K562 (cell line): Measurements from ENCODE around the gene OSTF1. TPM values are rescaled to one million over a fixed set of nuclear protein-coding genes. Genes with fewer than 3 reads are reported as not detected.

Source experiments
- ARHGAP35 ChIP-seq: fragments of 450-650 bp; IDR thresholded peaks from 2 replicates; pipeline ENCODE4 v1.6.1; 2018; ENCODE audit not compliant: partially characterized antibody
- CHD1 ChIP-seq: fragments of 200-600 bp; sonication (generic); IDR thresholded peaks from one replicate; pipeline ENCODE4 v1.6.1; 2012; ENCODE audit warnings: mild to moderate bottlenecking, moderate library complexity, low read length, inconsistent platforms
- CSDE1 ChIP-seq, 2 experiments: fragments of 450-650 bp; IDR thresholded peaks; 2 replicates each; pipeline ENCODE4 v1.6.1; 2016; ENCODE audit warnings: mild to moderate bottlenecking in 1 of 2
- DPF2 ChIP-seq: fragments of 450-650 bp; IDR thresholded peaks from 2 replicates; pipeline ENCODE4 v1.6.1; 2016
- ETV6 ChIP-seq, 3 experiments: fragments of 150-350 bp in 1 of 3; sonication (generic) in 1 of 3; formaldehyde crosslinking in 1 of 3; IDR thresholded peaks; 2 replicates each; pipeline versions ENCODE4 v1.6.1 to v1.8.0; 2014 to 2022; ENCODE audit warnings: borderline replicate concordance in 2 of 3, low read depth in 2 of 3, antibody characterized with exemption in 1 of 3, low read length in 1 of 3, mild to moderate bottlenecking in 1 of 3, missing genetic modification reagents in 1 of 3
- FOXK2 ChIP-seq, 2 experiments: fragments of 450-650 bp; IDR thresholded peaks in 1 of 2; conservative IDR thresholded peaks in 1 of 2; 2 replicates each; pipeline ENCODE4 v1.6.1; 2016; ENCODE audit warnings: low read depth in 2 of 2, mild to moderate bottlenecking in 1 of 2
- HDAC1 ChIP-seq, 2 experiments: fragments of 450-650 bp; IDR thresholded peaks; 2 replicates each; pipeline ENCODE4 v1.6.1; 2016 to 2017; ENCODE audit warnings: inconsistent platforms in 1 of 2, mild to moderate bottlenecking in 1 of 2, moderate library complexity in 1 of 2
- HNRNPL ChIP-seq: fragments of 200-400 bp; formaldehyde crosslinking; IDR thresholded peaks from 2 replicates; pipeline ENCODE4 v1.6.1; 2017; ENCODE audit warnings: low read depth, mild to moderate bottlenecking, low read length
- KDM5B ChIP-seq: fragments of 200-600 bp; sonication (generic); IDR thresholded peaks from 2 replicates; pipeline ENCODE4 v1.6.1; 2012; ENCODE audit warnings: low read depth, mild to moderate bottlenecking, moderate library complexity, low read length, control low read depth, inconsistent platforms; ENCODE audit not compliant: insufficient replicate concordance
- PKNOX1 ChIP-seq: fragments of 450-650 bp; IDR thresholded peaks from 2 replicates; pipeline ENCODE4 v1.6.1; 2016
- POLR3G ChIP-seq: IDR thresholded peaks from 2 replicates; pipeline ENCODE4 v1.6.1; 2011; ENCODE audit not compliant: insufficient read length, insufficient replicate concordance; ENCODE audit errors: extremely low read depth
- RBFOX2 ChIP-seq: fragments of 200-400 bp; formaldehyde crosslinking; IDR thresholded peaks from 2 replicates; pipeline ENCODE4 v1.6.1; 2017; ENCODE audit warnings: low read depth, mild to moderate bottlenecking, low read length, moderate library complexity
- SAP30 ChIP-seq: fragments of 200-600 bp; sonication (generic); IDR thresholded peaks from 2 replicates; pipeline ENCODE4 v1.6.1; 2012; ENCODE audit warnings: borderline replicate concordance, low read depth, mild to moderate bottlenecking, moderate library complexity, low read length, control low read depth, inconsistent platforms; ENCODE audit not compliant: insufficient read depth, poor library complexity, severe bottlenecking
- SIRT6 ChIP-seq: IDR thresholded peaks from one replicate; pipeline ENCODE4 v1.6.1; 2012; ENCODE audit warnings: low read depth, mild to moderate bottlenecking, control low read depth, inconsistent platforms, low read length, moderate library complexity
- SMARCB1 ChIP-seq: IDR thresholded peaks from 2 replicates; pipeline ENCODE4 v1.6.1; 2011; ENCODE audit warnings: improper control_type of control experiment, low read depth; ENCODE audit not compliant: insufficient read length
- SMARCC2 ChIP-seq: fragments of 450-650 bp; IDR thresholded peaks from 2 replicates; pipeline ENCODE4 v1.6.1; 2017; ENCODE audit warnings: antibody characterized with exemption, moderate library complexity, mild to moderate bottlenecking, low read depth
- SMARCE1 ChIP-seq: fragments of 450-650 bp; IDR thresholded peaks from 2 replicates; pipeline ENCODE4 v1.7.1; 2016; ENCODE audit warnings: mild to moderate bottlenecking
- SPI1 ChIP-seq: IDR thresholded peaks from 2 replicates; pipeline ENCODE4 v1.6.1; 2011; ENCODE audit warnings: low read depth, low read length, control low read depth, borderline replicate concordance
- polyA plus RNA-seq, 8 experiments: library from polyadenylated mRNA; depleted of rRNA in 4 of 8; stranded (reverse) in 5 of 8; unstranded in 3 of 8; fragments of >200 nt; fragmentation: Nextera tagmentation in 2 of 8; fragmentation: Illumina TruSeq in 1 of 8; extraction: Ambion mirVana in 2 of 8; extraction: Trizol in 1 of 8; gene quantifications; 2 replicates each; pipeline versions ENCODE4 v1.2.1 to v1.2.3, GENCODE V29; 2011 to 2014; ENCODE audit warnings: inconsistent platforms in 1 of 8, missing spikeins in 1 of 8
- total RNA-seq, 7 experiments: library from RNA; depleted of rRNA in 6 of 7; stranded (reverse); fragments of >200 nt in 6 of 7; fragmentation: Illumina TruSeq in 2 of 7; extraction: Trizol in 2 of 7; gene quantifications; 2 replicates each; pipeline versions ENCODE4 v1.2.1 to v1.2.3, GENCODE V29; 2011 to 2021; ENCODE audit warnings: low replicate concordance in 1 of 7
- TF ChIP-seq, protein P1 (sequence below): sonication (generic); formaldehyde crosslinking; IDR thresholded peaks from 2 replicates; pipeline ENCODE4 v1.8.0; 2022; ENCODE audit warnings: missing genetic modification reagents, mild to moderate bottlenecking, moderate library complexity, borderline replicate concordance
- TF ChIP-seq, protein P2 (sequence below): sonication (generic); formaldehyde crosslinking; IDR thresholded peaks from 2 replicates; pipeline ENCODE4 v1.9.0; 2022; ENCODE audit warnings: mild to moderate bottlenecking, missing genetic modification reagents

OSTF1 gene
- total and polyA plus RNA-seq, 9 of the 15 experiments (the other 6 are each of a cell fraction or from before 2014, with no cell fraction given), result 15.0 to 37.3 (median 23.0) TPM

GRCh38 chr9:75088646-75089372 lies 495 bp downstream of the OSTF1 start (continued):
- TF ChIP-seq HNRNPL (no peak), CSDE1 (IDR thresholded peaks at IDR 0.05) (no peak), ETV6 (IDR thresholded peaks at IDR 0.05; ENCODE audit: borderline replicate concordance in 1 of 2, low read depth in 2 of 2, low read length in 1 of 2) (0 out of 4 replicates have a peak, but pooled peaks of 1 of the 2 experiments have one; percentile 43), ETV6 (CRISPR knock-in tag; IDR thresholded peaks at IDR 0.05; ENCODE audit: borderline replicate concordance) (no peak), SMARCB1 (no peak), KDM5B (peak; percentile 14), SMARCE1 (peak; percentile 21; the same call in 1 of the 2 replicates), POLR3G (no peak), RBFOX2 (peak; percentile 63), PKNOX1 (peak; percentile 67), FOXK2 (conservative IDR thresholded peaks at IDR 0.05 in 1 of 2, IDR thresholded peaks at IDR 0.05 in 1 of 2; ENCODE audit: low read depth in 2 of 2) (0 out of 4 replicates have a peak, but pooled peaks of 1 of the 2 experiments have one; percentile 15), HDAC1 (IDR thresholded peaks at IDR 0.05) (0 out of 4 replicates have a peak, but pooled peaks of 1 of the 2 experiments have one; percentile 9), CHD1 (peak; percentile 58), SMARCC2 (no peak), SAP30 (peak; percentile 55), ARHGAP35 (no peak), SPI1 (peak; percentile 100), DPF2 (0 out of 2 replicates have a peak, but pooled peaks have one; percentile 27), SIRT6 (no peak)
- TF ChIP-seq, protein P1, sequence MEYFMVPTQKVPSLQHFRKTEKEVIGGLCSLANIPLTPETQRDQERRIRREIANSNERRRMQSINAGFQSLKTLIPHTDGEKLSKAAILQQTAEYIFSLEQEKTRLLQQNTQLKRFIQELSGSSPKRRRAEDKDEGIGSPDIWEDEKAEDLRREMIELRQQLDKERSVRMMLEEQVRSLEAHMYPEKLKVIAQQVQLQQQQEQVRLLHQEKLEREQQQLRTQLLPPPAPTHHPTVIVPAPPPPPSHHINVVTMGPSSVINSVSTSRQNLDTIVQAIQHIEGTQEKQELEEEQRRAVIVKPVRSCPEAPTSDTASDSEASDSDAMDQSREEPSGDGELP, result peak; percentile 66
- TF ChIP-seq, protein P2, sequence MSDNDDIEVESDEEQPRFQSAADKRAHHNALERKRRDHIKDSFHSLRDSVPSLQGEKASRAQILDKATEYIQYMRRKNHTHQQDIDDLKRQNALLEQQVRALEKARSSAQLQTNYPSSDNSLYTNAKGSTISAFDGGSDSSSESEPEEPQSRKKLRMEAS (CRISPR knock-in tag), result no peak
